Kidney capillary endothelial cell (primary cell): ENCODE results near the gene ANKIB1.
"Not testable (repeated sequence)": the region's sequence is repeated elsewhere in the genome, so short reads cannot be mapped to it uniquely, and the experiment has no call there.

Experiments
- DNase-seq: peaks from one replicate; pipeline ENCODE4 v3.0.0-alpha.2; 2018; ENCODE audit warnings: low spot score

The ANKIB1 gene

GRCh38 chr7:92330835-92331438 lies 85.2 kb downstream of the ANKIB1 start:
- no peak for DNase-seq

DNA sequence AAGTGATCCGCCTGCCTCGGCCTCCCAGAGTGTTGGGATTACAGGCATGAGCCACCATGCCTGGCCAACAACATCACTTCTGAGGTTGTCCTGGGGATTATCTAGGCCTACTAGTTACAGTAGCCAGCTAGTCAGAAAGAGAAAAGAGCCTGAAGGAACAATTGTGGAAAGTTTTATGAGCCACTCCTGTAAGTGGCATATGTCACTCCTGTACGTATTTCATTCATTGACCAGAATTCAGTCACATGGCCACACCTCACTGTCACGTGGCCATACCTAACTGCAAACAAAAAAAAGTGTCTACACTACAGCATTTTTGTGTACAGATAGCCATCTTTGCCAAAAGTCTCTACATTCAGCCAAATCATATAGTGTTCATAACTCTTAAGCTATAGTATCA lies 85.7 kb downstream of the ANKIB1 start:
- DNase-seq: no peak

GRCh38 chr7:92332782-92333181 lies 87.0 kb downstream of the ANKIB1 start:
- DNase-seq: no peak

DNA sequence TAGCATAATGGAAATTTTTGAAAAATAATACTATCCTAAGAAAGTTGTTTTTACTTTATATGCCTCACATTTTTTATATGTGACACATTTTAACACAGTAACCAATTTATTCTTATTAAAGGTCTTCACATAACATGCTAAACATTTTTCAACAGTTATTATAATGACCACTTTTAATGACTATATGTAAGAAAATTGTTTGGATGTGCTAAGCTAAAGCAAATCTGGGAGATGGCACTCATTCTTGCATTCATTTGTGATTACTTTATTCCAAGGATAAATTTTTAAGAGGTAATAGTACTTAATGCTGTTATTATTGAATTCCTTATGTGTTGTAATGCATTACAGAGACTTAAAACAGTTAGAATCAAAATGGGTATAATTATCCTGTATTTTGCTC lies 88.1 kb downstream of the ANKIB1 start:
- no peak for DNase-seq

DNA sequence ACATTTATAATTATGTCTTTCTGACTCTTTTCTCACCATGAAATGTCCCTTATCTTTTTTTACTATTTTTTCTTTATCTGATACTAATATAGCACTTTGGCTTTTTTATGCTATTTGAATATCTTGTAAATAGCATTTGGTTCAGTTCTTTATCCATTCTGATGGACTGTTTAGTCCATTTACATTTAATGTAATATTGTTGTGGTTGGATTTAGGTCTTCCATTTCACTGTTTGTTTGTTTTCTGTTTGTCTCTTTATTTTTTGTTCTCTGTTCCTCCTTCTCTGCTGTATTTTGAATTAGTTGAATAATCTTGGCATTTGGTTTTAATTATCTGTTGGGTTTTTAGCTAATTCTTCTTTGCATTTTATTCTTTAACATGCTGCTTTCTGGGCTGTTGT lies 89.8 kb downstream of the ANKIB1 start:
- no peak for DNase-seq

DNA sequence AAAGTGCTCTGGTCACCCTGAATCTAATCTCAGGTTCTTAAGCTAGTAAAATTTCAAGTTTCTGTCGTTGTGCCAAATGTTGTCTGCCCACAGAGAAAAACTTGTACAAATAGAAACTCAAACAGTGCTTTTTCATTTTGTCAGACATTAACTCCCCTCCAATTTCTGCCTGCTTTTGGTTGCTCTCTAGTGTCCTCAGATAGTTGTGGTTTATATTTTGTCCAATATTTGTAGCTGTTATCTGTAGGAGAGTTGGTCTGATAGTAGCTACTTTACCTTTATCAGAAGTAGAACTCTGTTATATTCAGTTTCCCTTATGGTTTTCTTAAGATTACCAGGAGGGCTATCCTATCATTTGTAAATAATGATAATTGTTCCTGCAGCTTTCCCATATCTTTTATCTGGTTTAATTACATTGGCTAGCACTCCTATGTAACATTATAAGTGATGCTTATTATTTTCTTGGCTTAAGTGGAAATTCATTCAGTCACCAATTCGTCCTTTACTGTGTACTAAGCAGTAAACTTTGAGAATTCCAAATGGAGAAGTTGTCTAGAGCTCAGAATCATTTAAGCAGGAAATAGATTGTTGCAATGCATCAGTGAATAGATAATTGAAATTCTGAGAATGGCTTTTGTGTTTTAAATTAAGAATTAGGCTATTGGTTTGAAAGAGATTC lies 91.0 kb downstream of the ANKIB1 start:
- no peak for DNase-seq

DNA sequence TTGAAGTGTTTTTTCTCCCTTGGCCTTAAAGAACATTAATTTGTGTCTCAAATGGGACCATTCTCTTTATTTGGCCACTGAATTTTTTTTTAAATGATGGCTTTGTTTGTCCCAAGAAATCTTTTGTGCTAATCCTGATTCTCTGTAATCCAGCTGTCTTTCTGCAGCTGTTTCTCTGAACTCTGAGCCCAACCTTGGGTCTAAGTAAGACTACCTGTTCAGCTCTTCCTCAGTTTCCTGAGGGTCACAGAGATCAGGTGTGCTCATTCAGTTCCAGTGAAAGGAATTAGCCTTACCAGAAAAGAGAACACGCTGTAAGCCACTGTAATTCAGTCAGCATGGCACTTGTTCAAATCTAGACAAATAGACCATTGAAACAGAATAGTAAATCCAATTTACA lies 94.2 kb downstream of the ANKIB1 start:
- no peak for DNase-seq

DNA sequence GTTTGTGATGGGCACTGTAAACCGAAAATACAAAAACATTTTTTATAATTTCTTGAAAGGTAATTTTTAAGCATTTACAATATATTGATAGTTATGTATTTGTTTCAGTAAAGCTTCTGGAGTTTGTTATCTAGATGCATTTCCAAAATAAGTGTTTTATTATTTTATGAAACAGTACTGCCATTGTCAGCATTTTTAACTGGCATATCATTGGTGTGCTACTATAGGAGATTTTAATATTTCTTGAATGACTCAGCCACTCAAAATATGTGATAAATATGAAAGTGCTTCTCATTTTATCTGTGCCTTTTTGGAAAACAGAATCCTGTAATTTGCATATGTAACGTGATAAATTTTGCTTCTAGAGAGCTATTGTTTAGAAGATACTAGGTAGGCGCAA lies 97.9 kb downstream of the ANKIB1 start:
- DNase-seq: no peak

DNA sequence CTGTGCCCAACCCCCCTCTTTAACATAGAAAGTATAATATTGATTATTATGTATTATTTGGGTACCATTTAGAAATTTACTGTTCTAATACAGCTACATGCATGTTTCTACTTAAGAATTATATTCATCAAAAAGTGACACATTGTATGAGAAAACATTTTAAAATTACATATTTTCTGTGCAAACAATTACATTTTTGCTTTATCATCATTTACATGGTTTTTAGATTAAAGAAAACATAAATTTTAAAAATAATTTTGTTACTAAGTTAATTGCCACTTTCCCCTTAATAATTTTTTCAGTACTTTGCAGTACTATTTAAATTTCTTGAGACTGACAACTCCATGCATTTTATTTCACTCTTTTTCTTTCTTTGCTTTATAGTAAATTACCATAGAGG lies 106.2 kb downstream of the ANKIB1 start:
- DNase-seq: no peak

GRCh38 chr7:92354214-92354613 lies 108.4 kb downstream of the ANKIB1 start:
- no peak for DNase-seq

GRCh38 chr7:92356406-92356805 lies 110.6 kb downstream of the ANKIB1 start:
- DNase-seq: no peak

DNA sequence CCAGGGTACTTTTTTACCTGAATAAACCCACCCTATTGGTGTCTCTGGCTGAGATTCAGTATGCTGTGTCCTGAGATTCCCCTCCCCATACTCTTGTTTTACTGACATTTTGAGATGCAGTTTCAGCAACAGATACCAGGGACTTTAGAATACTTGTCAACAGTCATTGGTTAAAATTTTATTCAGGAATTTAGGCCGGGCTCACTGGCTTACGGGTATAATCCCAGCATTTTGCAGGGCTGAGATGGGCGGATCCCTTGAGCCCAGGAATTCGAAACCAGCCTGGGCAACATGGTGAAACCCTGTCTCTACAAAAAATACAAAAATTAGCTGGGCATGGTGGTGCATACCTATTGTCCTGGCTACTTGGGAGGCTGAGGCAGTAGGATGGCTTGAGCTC lies 111.5 kb downstream of the ANKIB1 start:
- DNase-seq: no peak

- DNase-seq: not testable (repeated sequence)
Observed at GRCh38 chr7:92359179-92359578, 113.4 kb downstream of the ANKIB1 start.

GRCh38 chr7:92359801-92360200 lies 114.0 kb downstream of the ANKIB1 start:
- no peak for DNase-seq

GRCh38 chr7:92360387-92360786 lies 114.6 kb downstream of the ANKIB1 start:
- DNase-seq: no peak

DNA sequence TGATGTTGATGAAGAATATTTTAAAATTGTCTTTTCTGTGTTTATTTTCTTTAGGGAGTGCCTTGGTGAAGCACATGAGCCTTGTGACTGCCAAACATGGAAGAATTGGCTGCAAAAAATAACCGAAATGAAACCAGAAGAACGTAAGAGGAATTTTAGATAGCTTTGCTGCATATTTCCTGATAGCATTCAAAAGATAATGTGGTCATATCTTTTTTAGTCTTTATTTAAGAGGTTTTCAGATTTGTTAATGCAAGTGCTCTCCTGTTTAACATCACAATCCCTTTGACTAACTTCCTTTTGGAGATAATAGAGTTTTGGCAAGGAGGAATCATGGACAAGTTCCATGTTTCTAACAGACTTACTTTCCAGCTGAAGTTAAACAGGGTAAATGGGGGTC lies 116.4 kb downstream of the ANKIB1 start:
- no peak for DNase-seq

- DNase-seq: no peak
Observed at GRCh38 chr7:92366730-92367129, 121.0 kb downstream of the ANKIB1 start.

DNA sequence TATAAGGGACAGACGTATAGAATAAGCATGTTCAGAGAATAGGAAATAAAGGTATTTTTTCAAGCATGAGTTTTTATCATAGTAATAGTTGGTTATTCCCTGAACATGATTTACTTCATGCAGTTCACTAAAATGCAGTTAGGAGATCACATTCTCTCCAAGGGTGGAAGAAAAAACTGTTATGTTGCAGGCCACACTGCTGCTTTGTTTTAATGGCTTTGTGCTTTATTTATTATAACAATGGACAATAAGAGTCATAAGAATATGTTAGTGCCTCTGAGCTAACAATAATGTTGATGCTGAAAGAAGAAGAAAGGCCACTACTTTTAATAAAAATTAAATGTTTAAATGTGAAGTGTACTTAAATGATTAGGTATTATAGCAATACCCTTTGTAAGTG lies 123.0 kb downstream of the ANKIB1 start:
- DNase-seq: no peak

GRCh38 chr7:92375013-92375412 lies 129.2 kb downstream of the ANKIB1 start:
- DNase-seq: no peak

GRCh38 chr7:92391071-92391470 lies 145.3 kb downstream of the ANKIB1 start:
- no peak for DNase-seq

DNA sequence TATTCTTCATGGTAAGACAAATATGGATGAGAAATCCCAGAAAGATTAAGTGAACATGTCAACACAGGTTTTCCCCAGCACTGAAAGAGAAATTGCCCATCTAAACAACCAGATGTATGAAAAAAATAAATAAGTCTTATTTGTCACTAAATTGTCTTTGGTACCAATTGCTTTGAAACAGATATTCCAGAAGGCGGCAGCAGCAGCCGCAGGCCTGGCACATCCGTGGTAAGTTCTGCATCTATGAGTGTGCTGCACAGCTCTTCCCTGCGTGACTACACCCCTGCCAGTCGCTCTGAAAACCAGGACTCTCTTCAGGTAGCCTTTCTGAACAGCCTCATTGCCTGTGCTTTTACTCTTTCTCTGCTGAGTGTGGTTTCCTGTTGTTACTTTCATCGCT lies 151.8 kb downstream of the ANKIB1 start:
- DNase-seq: no peak

DNA sequence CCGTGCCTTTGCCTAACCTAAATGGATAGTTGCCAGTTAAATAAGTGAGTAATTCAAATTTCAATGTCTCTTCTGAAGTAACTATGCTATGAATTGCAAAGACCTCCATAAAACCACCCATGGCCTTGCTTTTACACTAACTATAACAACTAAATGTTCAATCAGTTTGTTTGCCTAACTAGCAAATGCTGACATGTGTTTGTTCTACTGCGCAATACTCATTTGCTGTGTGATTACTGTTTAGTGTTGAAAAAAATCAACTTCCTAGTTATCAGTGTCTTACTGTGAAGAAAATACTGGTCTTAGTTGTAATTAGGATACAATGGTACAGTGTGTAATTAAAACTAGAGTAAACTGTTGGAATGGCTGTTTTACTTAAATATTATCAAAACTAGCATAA lies 154.2 kb downstream of the ANKIB1 start:
- no peak for DNase-seq

- DNase-seq: no peak
Observed at GRCh38 chr7:92402920-92403759, 157.4 kb downstream of the ANKIB1 start.

- no peak for DNase-seq
Observed at GRCh38 chr7:92403760-92404074, 157.9 kb downstream of the ANKIB1 start.
